Left ventricle myocardium superior (tissue), 1 donor: ENCODE results near the gene C3orf20. TPM values are rescaled to one million over a fixed set of nuclear protein-coding genes. Genes with fewer than 3 reads are reported as not detected.

Source experiments
- ATAC-seq: fragments of 200-7000 bp; cut with Tn5 transposase; one replicate; pipeline ENCODE4 v1.9.1; 2020; ENCODE audit warnings: mild to moderate bottlenecking, moderate library complexity
- DNase-seq: peaks from one replicate; pipeline ENCODE4 v3.0.0-alpha.2; 2020
- intact Hi-C: fragments of 100-400 bp; cut with micrococcal nuclease; formaldehyde crosslinking; loops from one replicate; pipeline ENCODE4 v1.11.0; 2022
- total RNA-seq: library from RNA; stranded (reverse); fragmentation: NEBNext Ultra II Directional; extraction: Animal tissue kit (Norgen Biotek cat#: 25700); gene quantifications from one replicate; pipeline ENCODE4 v1.2.1, GENCODE V29; 2021
- donor health status: DM: no; HTN: yes; CAD: no; lungs with severe emphysema.

C3orf20 gene
- total RNA-seq, 1 donor from 2014 or later, result not detected

DNA sequence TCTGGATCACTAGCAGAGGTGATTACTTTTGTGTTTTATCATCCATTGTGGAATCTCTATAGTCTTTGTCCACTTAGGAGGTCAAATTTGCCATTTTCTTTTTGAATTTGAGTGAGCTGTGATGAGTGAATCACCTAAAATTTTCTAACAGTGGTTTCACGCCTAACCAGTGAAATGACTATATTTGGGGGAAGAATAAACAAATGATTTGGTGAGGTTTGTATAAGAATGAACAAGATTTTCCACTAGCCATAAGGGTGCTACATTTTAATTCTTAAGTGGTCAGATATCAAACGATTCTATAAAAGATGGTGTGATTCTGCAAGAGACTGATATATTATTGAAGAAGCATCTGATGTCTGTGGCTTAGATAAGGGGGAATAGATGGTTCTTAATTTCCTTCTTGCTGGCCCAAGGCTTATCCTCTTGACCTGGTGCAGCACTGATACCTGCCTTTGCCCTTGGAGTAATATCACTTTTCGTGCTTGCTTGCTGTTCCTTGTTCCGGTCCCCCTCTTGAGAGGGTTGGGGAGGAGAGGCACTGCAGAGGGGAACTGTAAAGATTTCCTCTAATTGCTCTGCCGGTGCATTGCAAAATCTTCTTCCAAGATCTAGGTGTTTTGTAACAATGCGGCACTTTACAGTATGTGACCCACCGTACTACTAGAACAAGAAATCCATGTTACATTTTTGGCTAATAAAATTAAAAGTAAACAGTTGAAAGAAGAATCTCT lies 14.5 kb downstream of the C3orf20 start:
- DNase-seq (no peak), ATAC-seq (no peak)
- intact Hi-C loops, result no loop called here

DNA sequence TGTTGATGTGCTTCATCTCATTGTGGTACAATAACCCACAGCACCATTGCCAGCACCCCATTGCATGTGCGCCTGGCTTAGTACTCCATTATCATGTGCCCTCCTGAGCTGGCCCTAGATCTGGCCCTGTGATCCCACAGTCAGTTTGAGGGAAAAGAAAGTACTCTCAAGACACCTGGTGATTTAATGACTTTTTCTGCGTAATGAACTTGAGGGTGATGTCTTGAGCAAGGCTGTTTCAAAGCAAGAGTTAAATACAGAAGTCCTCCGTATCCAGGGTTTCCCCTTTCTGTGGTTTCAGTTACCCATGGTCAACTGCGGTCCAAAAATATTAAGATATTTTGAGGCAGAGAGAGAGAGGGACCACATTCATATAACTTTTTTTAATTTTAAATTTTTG lies 16.3 kb downstream of the C3orf20 start:
- DNase-seq (no peak), ATAC-seq (no peak)
- intact Hi-C loops, result no loop called here

GRCh38 chr3:14691719-14692118 lies 16.8 kb downstream of the C3orf20 start:
- ATAC-seq (no peak), DNase-seq (no peak)
- intact Hi-C loops, result no loop called here

GRCh38 chr3:14698601-14699244 lies 23.8 kb downstream of the C3orf20 start:
- ATAC-seq, result no peak
- DNase-seq, result no peak
- intact Hi-C loops, result no loop called here

DNA sequence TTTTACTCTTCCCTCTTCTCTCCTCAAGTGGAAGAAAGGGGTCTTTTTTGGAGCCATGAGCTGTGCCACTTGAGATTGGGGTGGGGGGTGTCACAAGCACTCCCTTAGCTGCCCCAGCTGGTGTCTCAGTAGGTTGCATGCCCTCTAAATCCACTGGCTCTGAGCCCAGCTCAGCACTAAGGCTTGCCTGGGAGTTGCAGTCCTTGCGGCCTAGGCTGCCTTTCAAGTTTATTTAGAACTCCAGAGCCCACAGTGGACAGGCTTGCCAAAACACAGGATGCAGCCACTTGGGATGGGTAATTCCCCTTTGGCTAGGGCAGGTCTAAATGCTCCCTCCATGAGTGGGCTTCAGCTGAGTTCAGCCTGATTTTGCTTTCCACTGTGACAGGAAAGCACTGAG lies 24.7 kb downstream of the C3orf20 start:
- intact Hi-C loops, result no loop called here
- peak; percentile 56 for DNase-seq
- peak; percentile 92 for ATAC-seq

- ATAC-seq (no peak), DNase-seq (no peak)
- intact Hi-C loops, result no loop called here
Observed at GRCh38 chr3:14700891-14701290, 25.9 kb downstream of the C3orf20 start.

- intact Hi-C loops, result no loop called here
- ATAC-seq, result no peak
Observed at GRCh38 chr3:14701676-14702075, 26.7 kb downstream of the C3orf20 start.

DNA sequence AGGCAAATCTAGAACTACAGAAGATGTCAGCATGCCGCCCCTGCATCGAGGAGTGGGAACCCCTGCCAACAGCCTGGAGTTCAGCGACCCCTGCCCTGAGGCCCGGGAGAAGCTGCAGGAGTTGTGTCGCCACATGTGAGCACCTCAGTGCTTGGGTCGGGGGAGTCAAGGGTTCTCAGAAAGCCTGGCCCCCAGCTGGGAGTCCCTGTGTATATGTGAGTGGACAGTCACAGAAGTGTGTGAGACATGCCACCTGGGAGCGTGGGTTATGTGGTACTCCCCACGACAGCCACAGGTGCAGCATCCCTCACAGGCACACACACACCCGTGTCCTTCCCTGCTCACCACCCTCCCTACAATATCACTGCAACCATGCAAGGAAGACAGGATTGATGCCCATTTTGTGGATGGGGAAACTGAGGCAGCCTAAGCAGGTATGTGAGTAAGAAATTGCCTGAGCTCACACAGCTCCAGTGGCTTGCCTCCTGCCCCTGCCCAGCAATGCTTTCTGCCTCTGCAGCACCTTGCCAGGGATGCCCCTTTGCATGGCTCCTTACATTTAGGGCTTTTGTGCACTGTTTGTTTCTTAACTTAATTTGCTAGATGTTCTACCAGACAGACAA lies 28.3 kb downstream of the C3orf20 start:
- no peak for DNase-seq
- intact Hi-C loops, result no loop called here
- ATAC-seq, result no peak

More at GRCh38 chr3:14701676-14702075, 26.7 kb downstream of the C3orf20 start:
- no peak for DNase-seq

- no peak for ATAC-seq
- intact Hi-C loops, result no loop called here
- DNase-seq, result no peak
Observed at GRCh38 chr3:14703791-14704190, 28.9 kb downstream of the C3orf20 start.

DNA sequence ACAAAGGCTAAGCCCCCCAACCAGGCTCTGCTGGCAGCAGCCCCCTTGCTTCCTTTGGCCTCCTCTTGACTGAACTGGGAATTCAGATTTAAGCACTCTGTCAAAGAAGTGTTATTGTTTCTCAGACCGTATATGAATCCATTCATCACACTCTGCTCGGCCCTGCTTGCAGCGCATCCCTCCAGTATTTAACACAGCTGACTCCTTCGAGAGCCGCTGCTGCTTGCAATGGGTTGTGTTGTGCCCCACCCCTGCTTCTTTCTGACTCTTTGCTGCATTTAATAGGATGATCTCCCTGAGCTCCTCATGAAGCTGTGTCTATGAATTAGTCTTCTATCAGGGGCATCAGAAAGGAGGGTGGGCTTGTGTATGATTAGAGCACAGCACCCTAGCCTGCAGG lies 31.2 kb downstream of the C3orf20 start:
- intact Hi-C loops, result no loop called here

DNA sequence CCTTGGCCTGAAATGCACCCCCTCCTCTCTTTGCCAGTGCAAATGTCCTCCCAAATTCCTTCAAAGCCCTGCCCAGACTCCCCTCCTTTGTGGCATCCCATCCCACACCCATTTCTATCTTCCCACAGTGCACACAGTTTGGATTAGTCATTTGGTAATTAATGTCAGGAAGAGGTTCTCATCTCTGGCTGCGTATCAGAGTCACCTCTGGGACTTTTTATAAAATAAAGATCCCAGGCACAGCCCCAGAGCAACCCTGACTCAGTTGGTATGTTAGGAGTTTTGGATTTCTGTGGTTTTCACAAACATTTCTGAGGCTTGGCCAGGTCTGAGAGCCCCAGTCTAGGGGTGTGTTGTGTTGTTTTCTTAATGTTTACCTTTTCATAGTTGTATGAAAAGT lies 41.6 kb downstream of the C3orf20 start:
- no peak for ATAC-seq
- intact Hi-C loops, result no loop called here
- DNase-seq, result no peak

More for the DNA sequence above, 31.2 kb downstream of the C3orf20 start:
- ATAC-seq (no peak), DNase-seq (no peak)

DNA sequence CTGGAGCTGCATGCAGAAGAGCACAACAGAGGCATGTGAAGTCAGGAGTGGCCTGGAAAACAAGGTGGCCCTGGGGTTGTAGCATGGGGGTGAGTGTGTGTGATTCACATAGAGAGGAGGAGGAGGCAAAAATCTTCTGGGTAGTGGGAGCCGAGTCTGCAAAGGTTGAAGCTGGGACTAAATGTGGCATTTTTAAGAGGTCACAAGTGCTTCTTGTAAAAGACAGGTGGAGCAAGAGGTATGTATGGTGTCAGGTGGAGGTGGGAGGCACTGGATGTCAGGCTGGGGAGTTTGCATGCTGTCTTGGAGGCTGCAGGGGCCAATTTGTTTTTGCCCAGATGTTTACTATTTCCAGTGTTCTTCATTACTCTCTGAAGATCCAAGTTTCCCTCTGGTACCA lies 42.4 kb downstream of the C3orf20 start:
- intact Hi-C loops, result no loop called here
- ATAC-seq, result no peak
- no peak for DNase-seq

DNA sequence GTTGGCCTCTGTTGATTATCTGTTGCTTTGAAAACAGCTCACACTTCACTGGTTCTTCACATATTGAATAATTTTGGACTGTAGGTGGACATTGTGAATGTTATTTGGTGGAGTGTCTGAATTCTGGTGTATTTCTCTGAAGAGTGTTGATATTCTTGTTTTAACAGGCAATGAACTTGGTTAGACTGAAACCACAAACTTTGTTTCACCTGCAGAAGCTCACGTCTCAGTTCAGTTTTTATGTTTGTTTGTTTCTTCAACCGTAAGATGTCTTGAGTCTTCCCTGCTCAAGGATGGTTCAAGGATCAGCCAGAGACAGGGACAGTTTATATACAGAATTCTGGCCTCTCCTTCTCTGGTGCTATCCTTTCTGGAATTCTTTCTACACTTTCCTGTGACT lies 43.6 kb downstream of the C3orf20 start:
- intact Hi-C loops, result no loop called here
- no peak for ATAC-seq

GRCh38 chr3:14719006-14719405 lies 44.1 kb downstream of the C3orf20 start:
- DNase-seq (no peak), ATAC-seq (no peak)
- intact Hi-C loops, result no loop called here

More for the DNA sequence above, 43.6 kb downstream of the C3orf20 start:
- DNase-seq, result no peak

DNA sequence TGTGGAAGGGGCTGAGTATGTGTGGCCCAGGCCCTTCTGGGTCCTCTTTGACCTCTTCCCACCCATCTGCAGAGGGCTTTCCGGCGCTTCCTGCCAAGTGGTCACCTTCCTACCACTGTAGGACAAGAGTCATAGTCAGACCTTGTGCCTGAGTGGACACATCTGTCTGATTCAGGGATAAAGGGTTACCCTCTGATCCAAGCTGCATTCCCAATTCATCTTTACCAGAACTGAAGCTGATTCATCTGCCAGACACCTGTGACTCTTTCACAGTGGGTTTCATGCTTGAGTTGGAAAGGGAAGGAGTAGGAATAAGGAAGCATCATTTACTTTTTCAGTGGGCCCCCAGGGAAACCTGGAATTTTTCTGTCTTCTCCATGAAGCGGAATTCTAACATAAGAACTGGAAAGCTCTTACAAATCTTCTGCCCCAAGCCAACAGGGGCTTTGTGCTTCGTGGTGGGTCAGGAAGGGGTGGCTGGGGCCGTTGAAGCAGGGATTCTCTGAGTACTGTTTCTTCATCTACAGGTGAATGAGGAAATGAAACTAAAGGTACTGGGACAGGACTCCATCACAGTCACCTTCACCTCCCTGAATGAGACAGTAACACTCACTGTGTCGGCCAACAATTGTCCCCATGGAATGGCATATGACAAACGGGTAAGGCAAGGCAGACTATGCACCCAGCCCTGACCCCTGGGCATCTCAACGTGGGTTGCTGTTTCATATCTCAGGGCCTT lies 46.4 kb downstream of the C3orf20 start:
- ATAC-seq (no peak), DNase-seq (no peak)
- intact Hi-C loops, result no loop called here

GRCh38 chr3:14725013-14725412 lies 50.1 kb downstream of the C3orf20 start:
- intact Hi-C loops, result no loop called here
- DNase-seq (no peak), ATAC-seq (peak; percentile 58)

- ATAC-seq (peak; percentile 92), DNase-seq (peak; percentile 70)
- intact Hi-C loops, result no loop called here
Observed at GRCh38 chr3:14725564-14726440, 50.9 kb downstream of the C3orf20 start.

DNA sequence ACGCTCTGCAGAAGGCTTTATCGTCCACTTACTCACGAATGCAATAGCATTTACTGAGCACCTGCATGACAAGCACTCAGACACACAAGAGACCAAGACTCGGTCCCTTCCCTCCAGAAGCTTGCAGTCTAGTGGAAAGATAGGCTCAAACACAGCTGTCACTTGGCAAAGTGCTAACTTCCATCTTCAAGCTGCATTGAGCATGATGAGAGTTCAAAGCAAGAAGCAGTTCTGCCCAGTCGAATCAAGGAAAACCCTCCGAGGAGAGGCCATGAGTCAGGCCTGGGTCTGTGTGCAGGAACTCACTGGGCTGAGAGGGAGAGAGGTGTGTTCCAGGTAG lies 51.5 kb downstream of the C3orf20 start:
- intact Hi-C loops, result no loop called here

DNA sequence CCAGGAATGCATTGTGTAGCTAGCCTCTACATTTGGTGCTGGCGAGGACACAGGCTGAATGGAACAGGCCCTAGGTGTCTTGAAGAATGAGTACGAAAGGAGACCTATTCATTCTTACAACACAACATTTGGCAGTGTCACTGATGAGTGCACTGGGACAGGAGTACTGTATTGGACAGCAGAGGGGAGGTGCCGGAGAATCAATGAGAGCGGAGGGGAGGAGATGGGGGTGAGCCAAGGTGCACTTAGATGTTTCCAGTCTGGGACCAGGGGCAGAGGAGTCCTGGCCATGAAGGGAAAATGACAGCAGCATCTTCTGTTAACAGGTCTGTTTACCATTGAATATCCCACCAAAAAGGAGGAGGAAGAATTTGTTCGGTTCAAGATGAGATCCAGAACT lies 53.2 kb downstream of the C3orf20 start:
- no peak for DNase-seq
- intact Hi-C loops, result no loop called here
- ATAC-seq, result no peak

More for the DNA sequence above, 51.5 kb downstream of the C3orf20 start:
- no peak for ATAC-seq
- no peak for DNase-seq
